HFFc6 (cell line): ENCODE results near the gene ACSL1. TPM values are rescaled to one million over a fixed set of nuclear protein-coding genes. Genes with fewer than 3 reads are reported as not detected.
A peak's percentile ranks its signal among the peaks of the same experiment; 100 is the strongest.
"Not testable (repeated sequence)": the region's sequence is repeated elsewhere in the genome, so short reads cannot be mapped to it uniquely, and the experiment has no call there.

Experiments
- DNase-seq: peaks from one replicate; pipeline ENCODE4 v3.0.0-alpha.2; 2018
- H3K27ac Mint-ChIP-seq: 2 replicates; pipeline ENCODE4 v1.8.0; 2020; ENCODE audit warnings: mild to moderate bottlenecking, mixed read lengths
- H3K27me3 Mint-ChIP-seq: 2 replicates; pipeline ENCODE4 v1.8.0; 2021; ENCODE audit warnings: mild to moderate bottlenecking, moderate library complexity, mixed read lengths; ENCODE audit not compliant: insufficient read depth
- H3K36me3 Mint-ChIP-seq: 2 replicates; pipeline ENCODE4 v1.8.0; 2021; ENCODE audit warnings: low read depth, mixed read lengths
- H3K4me1 Mint-ChIP-seq: 2 replicates; pipeline ENCODE4 v1.8.0; 2020; ENCODE audit warnings: low read depth, mixed read lengths
- H3K4me3 Mint-ChIP-seq: 2 replicates; pipeline ENCODE4 v1.8.0; 2020; ENCODE audit warnings: mild to moderate bottlenecking, moderate library complexity, mixed read lengths
- H3K9me3 Mint-ChIP-seq: 2 replicates; pipeline ENCODE4 v1.8.0; 2020; ENCODE audit warnings: mild to moderate bottlenecking, mixed read lengths
- total RNA-seq, 6 experiments: library from RNA; stranded (reverse); fragmentation: NEBNext Ultra II Directional; extraction: Animal tissue kit (Norgen Biotek cat#: 25700); gene quantifications; 2 replicates in 1 of 6; 3 replicates in 5 of 6; pipeline ENCODE4 v1.2.3, GENCODE V29; 2021
- TF ChIP-seq, protein P1 (sequence below): fragments of 200-600 bp; sonication (generic); IDR thresholded peaks from 2 replicates; pipeline ENCODE4 v1.5.0; 2021; ENCODE audit warnings: antibody characterized with exemption, mild to moderate bottlenecking

ACSL1 gene
- total RNA-seq, 6 experiments from 2014 or later = 21.7 to 24.0 (median 22.9) TPM

DNA sequence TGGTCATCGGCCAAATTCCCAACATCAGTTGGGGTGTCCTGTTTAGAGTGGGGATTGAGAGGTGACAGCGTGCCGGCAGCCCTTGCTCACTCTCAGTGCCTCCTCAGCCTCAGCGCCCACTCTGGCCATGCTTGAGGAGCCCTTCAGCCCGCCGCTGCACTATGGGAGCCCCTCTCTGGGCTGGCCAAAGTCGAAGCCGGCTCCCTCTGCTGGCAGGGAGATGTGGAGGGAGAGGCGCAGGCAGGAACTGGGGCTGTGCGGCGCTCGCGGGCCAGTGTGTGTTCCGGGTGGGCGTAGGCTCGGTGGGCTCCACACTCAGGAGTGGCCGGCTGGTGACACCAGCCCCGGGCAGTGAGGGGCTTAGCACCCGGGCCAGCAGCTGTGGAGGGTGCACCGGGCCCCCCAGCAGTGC lies 84.8 kb downstream of the ACSL1 start:
- DNase-seq = no peak
- Mint-ChIP-seq H3K36me3 (peaks cover 5% of the 10 kb centered on the region; the same call in 1 of the 2 replicates), H3K27me3 (no peaks in the 10 kb centered on the region; the same call in none of the 2 replicates), H3K4me1 (peaks cover 5% of the 10 kb centered on the region), H3K4me3 (no peak overlapping the region), H3K9me3 (no peaks in the 10 kb centered on the region), H3K27ac (no peak overlapping the region)
- TF ChIP-seq, protein P1, sequence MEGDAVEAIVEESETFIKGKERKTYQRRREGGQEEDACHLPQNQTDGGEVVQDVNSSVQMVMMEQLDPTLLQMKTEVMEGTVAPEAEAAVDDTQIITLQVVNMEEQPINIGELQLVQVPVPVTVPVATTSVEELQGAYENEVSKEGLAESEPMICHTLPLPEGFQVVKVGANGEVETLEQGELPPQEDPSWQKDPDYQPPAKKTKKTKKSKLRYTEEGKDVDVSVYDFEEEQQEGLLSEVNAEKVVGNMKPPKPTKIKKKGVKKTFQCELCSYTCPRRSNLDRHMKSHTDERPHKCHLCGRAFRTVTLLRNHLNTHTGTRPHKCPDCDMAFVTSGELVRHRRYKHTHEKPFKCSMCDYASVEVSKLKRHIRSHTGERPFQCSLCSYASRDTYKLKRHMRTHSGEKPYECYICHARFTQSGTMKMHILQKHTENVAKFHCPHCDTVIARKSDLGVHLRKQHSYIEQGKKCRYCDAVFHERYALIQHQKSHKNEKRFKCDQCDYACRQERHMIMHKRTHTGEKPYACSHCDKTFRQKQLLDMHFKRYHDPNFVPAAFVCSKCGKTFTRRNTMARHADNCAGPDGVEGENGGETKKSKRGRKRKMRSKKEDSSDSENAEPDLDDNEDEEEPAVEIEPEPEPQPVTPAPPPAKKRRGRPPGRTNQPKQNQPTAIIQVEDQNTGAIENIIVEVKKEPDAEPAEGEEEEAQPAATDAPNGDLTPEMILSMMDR = peak; percentile 34; the same call in 1 of the 2 replicates

- H3K4me3 Mint-ChIP-seq, H3K9me3 Mint-ChIP-seq, DNase-seq, H3K27me3 Mint-ChIP-seq, H3K27ac Mint-ChIP-seq, H3K36me3 Mint-ChIP-seq, H3K4me1 Mint-ChIP-seq: not testable (repeated sequence)
Measured at GRCh38 chr4:184739575-184739974, 86.2 kb downstream of the ACSL1 start.

DNA sequence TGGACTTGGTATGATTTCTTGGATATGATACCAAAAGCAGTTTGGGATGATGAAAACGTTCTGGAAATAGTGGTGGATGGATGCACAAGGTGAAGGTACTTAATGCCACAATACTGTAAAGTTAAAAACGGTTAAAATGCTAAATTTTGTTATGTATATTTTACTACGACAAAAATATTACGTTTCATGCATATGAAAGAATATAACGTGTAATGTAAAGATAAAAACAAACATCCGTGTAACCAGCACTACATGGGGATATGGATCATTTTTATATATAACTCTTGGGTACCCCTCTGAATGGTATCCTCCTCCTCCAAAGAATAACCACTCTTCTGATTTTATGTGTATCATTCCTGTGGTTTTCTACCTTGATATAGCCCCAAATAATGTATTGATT lies 91.0 kb downstream of the ACSL1 start:
- TF ChIP-seq, protein P1 = no peak
- DNase-seq = no peak
- Mint-ChIP-seq H3K36me3 (no peaks in the 10 kb centered on the region), H3K27ac (no peak overlapping the region), H3K9me3 (no peaks in the 10 kb centered on the region), H3K27me3 (no peaks in the 10 kb centered on the region; the same call in none of the 2 replicates), H3K4me3 (peak overlapping the region; percentile 98), H3K4me1 (peaks cover 23% of the 10 kb centered on the region)

- Mint-ChIP-seq H3K4me1 (peaks cover 26% of the 10 kb centered on the region), H3K9me3 (no peaks in the 10 kb centered on the region), H3K4me3 (peak within 1 kb of the TSS; percentile 98), H3K27me3 (no peaks in the 10 kb centered on the region; the same call in none of the 2 replicates), H3K36me3 (no peaks in the 10 kb centered on the region), H3K27ac (peak within 1 kb of the TSS; percentile 87)
- TF ChIP-seq, protein P1 = no peak
- DNase-seq = peak; percentile 97
Measured at GRCh38 chr4:184733654-184734524, 91.9 kb downstream of the ACSL1 start, which contains the start of gene CENPU. TSS of gene CENPU (minus strand) at chr4:184734096. CDS start at chr4:184734062, 34 bp downstream.

DNA sequence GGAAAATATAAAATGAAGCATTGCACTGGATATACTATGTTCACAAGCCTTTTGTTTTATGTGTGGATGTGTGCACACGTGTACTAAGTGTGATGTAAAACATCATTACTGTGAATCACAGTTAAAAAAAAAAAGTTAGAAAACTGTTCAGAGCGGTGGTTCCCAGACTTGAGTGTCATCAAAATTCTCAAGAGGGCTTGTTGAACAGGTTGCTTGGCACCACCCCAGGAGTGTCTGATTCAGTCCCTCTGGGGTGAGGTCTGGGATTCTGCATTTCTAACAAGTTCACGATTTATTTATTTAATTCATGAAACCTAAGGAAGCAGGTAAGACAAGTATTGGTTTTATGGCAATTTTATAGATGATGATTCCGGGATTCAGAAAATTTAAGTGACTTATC lies 93.6 kb downstream of the ACSL1 start:
- no peaks in the 10 kb centered on the region; the same call in 1 of the 2 replicates for H3K36me3 Mint-ChIP-seq
- no peaks in the 10 kb centered on the region for H3K9me3 Mint-ChIP-seq
- peak overlapping the region; percentile 87 for H3K27ac Mint-ChIP-seq
- TF ChIP-seq, protein P1 = no peak
- H3K4me1 Mint-ChIP-seq = peaks cover 28% of the 10 kb centered on the region
- H3K27me3 Mint-ChIP-seq = no peaks in the 10 kb centered on the region; the same call in 1 of the 2 replicates
- no peak for DNase-seq
- H3K4me3 Mint-ChIP-seq = peak overlapping the region; percentile 98

DNA sequence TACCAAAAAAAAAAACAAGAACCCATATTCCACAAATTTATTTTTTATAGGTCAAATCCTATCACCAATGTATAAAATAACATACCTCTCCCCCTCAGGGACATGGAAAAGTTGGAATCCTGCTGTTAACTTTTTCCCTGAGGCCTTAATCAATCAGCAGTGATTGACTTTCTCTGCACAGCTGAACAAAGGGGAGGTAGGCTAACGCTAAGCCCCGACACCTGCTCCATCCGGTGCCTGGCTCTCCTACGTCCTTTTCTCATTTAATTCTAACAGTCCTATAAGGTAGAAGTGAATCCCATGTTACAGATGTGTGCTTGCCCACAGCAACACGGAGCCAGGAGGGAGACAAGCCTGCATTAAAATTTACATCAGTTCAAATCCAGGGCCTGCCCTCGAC lies 94.7 kb downstream of the ACSL1 start:
- DNase-seq = no peak
- no peaks in the 10 kb centered on the region for H3K9me3 Mint-ChIP-seq
- H3K4me1 Mint-ChIP-seq = peaks cover 28% of the 10 kb centered on the region
- no peak overlapping the region for H3K27ac Mint-ChIP-seq
- no peak overlapping the region for H3K4me3 Mint-ChIP-seq
- no peaks in the 10 kb centered on the region; the same call in 1 of the 2 replicates for H3K36me3 Mint-ChIP-seq
- no peaks in the 10 kb centered on the region; the same call in 1 of the 2 replicates for H3K27me3 Mint-ChIP-seq
- TF ChIP-seq, protein P1 = no peak
